K562 (cell line): ENCODE data around the gene C18orf32. TPM values are rescaled to one million over a fixed set of nuclear protein-coding genes. Genes with fewer than 3 reads are reported as not detected.

Source experiments
- ATAC-seq: fragments of 200-7000 bp; cut with Tn5 transposase; 3 replicates; pipeline ENCODE4 v1.9.1; 2020; ENCODE audit warnings: moderate library complexity
- BruUV-seq: library from RNA; stranded (reverse); fragments of 400-500 nt; replicated peaks from 2 replicates; lab custom pipeline; 2021; lab: Mats Ljungman, UMichigan
- CTCF ChIA-PET: fragments of 300-600 bp; formaldehyde crosslinking; extraction: SDS; loops from one replicate; lab custom pipeline; 2021; ENCODE audit warnings: low intra/inter-chr PET ratio; lab: Yijun Ruan, JAX
- POLR2A ChIA-PET: fragments of 300-600, 350-650 bp; sonication (Branson Sonifier 250); formaldehyde crosslinking; extraction: SDS; loops from one replicate; lab custom pipeline; 2021; ENCODE audit warnings: antibody characterized with exemption, inconsistent platforms; lab: Yijun Ruan, JAX
- DNase-seq, 4 experiments: peaks; one replicate each; pipeline versions ENCODE4 v3.0.0 to v3.0.0-alpha.2; 2011 to 2018; ENCODE audit warnings: low spot score in 3 of 4, mixed read lengths in 3 of 4; ENCODE audit errors: extremely low read depth in 1 of 4
- FAIRE-seq: peaks from 2 replicates; lab custom pipeline; 2011; peaks lifted over from hg19 to GRCh38; lab: Jason Lieb, UNC
- H2AFZ ChIP-seq: 2 replicates; pipeline ENCODE4 v1.6.0; 2011; ENCODE audit warnings: low read depth, low read length, control low read depth, inconsistent platforms
- H3K27ac ChIP-seq: fragments of 200-600 bp; 3 replicates; pipeline ENCODE4 v1.8.0; 2011; ENCODE audit warnings: low read depth, mild to moderate bottlenecking, control low read depth, inconsistent platforms, low read length, moderate library complexity, mixed read lengths; ENCODE audit errors: extremely low read depth
- H3K27me3 ChIP-seq, 2 experiments: fragments of 300-600 bp in 1 of 2; 2 replicates in 1 of 2; 3 replicates in 1 of 2; pipeline versions ENCODE4 v1.6.0 to v1.8.0; 2011; ENCODE audit warnings: inconsistent platforms in 2 of 2, low read length in 2 of 2, mild to moderate bottlenecking in 1 of 2, mixed read lengths in 1 of 2, moderate library complexity in 1 of 2; ENCODE audit not compliant: control insufficient read depth in 2 of 2, insufficient read depth in 2 of 2
- H3K36me3 ChIP-seq: fragments of 300-600 bp; 3 replicates; pipeline ENCODE4 v1.8.0; 2011; ENCODE audit warnings: mild to moderate bottlenecking, low read length, inconsistent platforms; ENCODE audit not compliant: control insufficient read depth, insufficient read depth
- H3K4me1 ChIP-seq, 2 experiments: fragments of 200-600 bp in 1 of 2; replicated peaks in 1 of 2; 2 replicates in 1 of 2; 3 replicates in 1 of 2; pipeline versions ENCODE4 v1.5.1 to v1.8.0; 2011; ENCODE audit warnings: inconsistent platforms in 2 of 2, low read length in 2 of 2, mild to moderate bottlenecking in 1 of 2, mixed read lengths in 1 of 2, moderate library complexity in 1 of 2; ENCODE audit not compliant: control insufficient read depth in 2 of 2, insufficient read depth in 2 of 2
- H3K4me2 ChIP-seq: 2 replicates; pipeline ENCODE4 v1.6.1; 2011; ENCODE audit warnings: low read length, control low read depth, inconsistent platforms, mixed read lengths; ENCODE audit not compliant: insufficient read depth
- H3K4me3 ChIP-seq: fragments of 200-600 bp; sonication (generic), shearing (Covaris generic); 2 replicates; pipeline ENCODE4 v1.5.1; 2016; ENCODE audit warnings: control low read depth, inconsistent platforms
- H3K79me2 ChIP-seq: fragments of 200-600 bp; 3 replicates; pipeline ENCODE4 v1.8.0; 2011; ENCODE audit warnings: low read length, inconsistent platforms; ENCODE audit not compliant: control insufficient read depth, insufficient read depth
- H3K9ac ChIP-seq, 2 experiments: 2 replicates each; pipeline versions ENCODE4 v1.6.0 to v1.6.1; 2011; ENCODE audit warnings: low read depth in 2 of 2, low read length in 2 of 2, control low read depth in 1 of 2, inconsistent platforms in 1 of 2, mild to moderate bottlenecking in 1 of 2, mixed read lengths in 1 of 2; ENCODE audit not compliant: insufficient read depth in 1 of 2
- H3K9me1 ChIP-seq: one replicate; pipeline ENCODE4 v1.6.0; 2011; ENCODE audit warnings: inconsistent platforms, mild to moderate bottlenecking, low read length, moderate library complexity; ENCODE audit not compliant: control insufficient read depth, insufficient read depth
- H3K9me3 ChIP-seq: replicated peaks from 2 replicates; pipeline ENCODE4 v1.5.1; 2011; ENCODE audit warnings: low read depth, low read length, inconsistent platforms; ENCODE audit not compliant: control insufficient read depth, insufficient read depth
- H4K20me1 ChIP-seq: replicated peaks from 2 replicates; pipeline ENCODE4 v1.6.1; 2011; ENCODE audit warnings: low read length, inconsistent platforms, mixed read lengths; ENCODE audit not compliant: control insufficient read depth, insufficient read depth
- ATF3 ChIP-seq, 2 experiments: fragments of 450-650 bp in 1 of 2; sonication (generic) in 1 of 2; formaldehyde crosslinking in 1 of 2; IDR thresholded peaks in 1 of 2; conservative IDR thresholded peaks in 1 of 2; 2 replicates each; pipeline versions ENCODE4 v1.6.1 to v1.8.1; 2016 to 2023; ENCODE audit warnings: mild to moderate bottlenecking in 2 of 2, moderate library complexity in 2 of 2, inconsistent platforms in 1 of 2, missing genetic modification reagents in 1 of 2
- ATF7 ChIP-seq: fragments of 450-650 bp; IDR thresholded peaks from 2 replicates; pipeline ENCODE4 v1.7.1; 2014; ENCODE audit warnings: mild to moderate bottlenecking, moderate library complexity
- CEBPG ChIP-seq, 3 experiments: fragments of 200-800 bp in 1 of 3; sonication (Bioruptor generic) in 1 of 3; sonication (generic) in 1 of 3; formaldehyde crosslinking in 1 of 3; IDR thresholded peaks in 2 of 3; conservative IDR thresholded peaks in 1 of 3; 2 replicates each; pipeline versions ENCODE4 v1.6.1 to v1.8.0; 2016 to 2022; ENCODE audit warnings: missing compliant biosample characterization in 2 of 3, missing genetic modification characterization in 2 of 3, mild to moderate bottlenecking in 1 of 3, missing genetic modification reagents in 1 of 3
- FOS ChIP-seq: IDR thresholded peaks from 3 replicates; pipeline ENCODE4 v1.6.1; 2011; ENCODE audit not compliant: insufficient read length; ENCODE audit errors: extremely low read depth
- PTRF ChIP-seq: fragments of 450-650 bp; IDR thresholded peaks from 2 replicates; pipeline ENCODE4 v1.6.1; 2016; ENCODE audit warnings: mild to moderate bottlenecking, missing genetic modification characterization, missing compliant biosample characterization
- RB1 ChIP-seq: fragments of 450-650 bp; IDR thresholded peaks from 2 replicates; pipeline ENCODE4 v1.6.1; 2017; ENCODE audit warnings: low read depth, mild to moderate bottlenecking
- RBM25 ChIP-seq: fragments of 200-400 bp; formaldehyde crosslinking; IDR thresholded peaks from 2 replicates; pipeline ENCODE4 v1.6.1; 2018; ENCODE audit warnings: low read length, low read depth, moderate library complexity; ENCODE audit not compliant: severe bottlenecking
- ZNF134 ChIP-seq: fragments of 250-450 bp; sonication (Bioruptor Pico); conservative IDR thresholded peaks from 2 replicates; pipeline ENCODE4 v1.4.0; 2020
- ZNF584 ChIP-seq: fragments of 200-800 bp; sonication (Bioruptor generic); IDR thresholded peaks from 2 replicates; pipeline ENCODE4 v1.6.1; 2016; ENCODE audit warnings: low read depth, mild to moderate bottlenecking, missing genetic modification characterization, missing compliant biosample characterization
- ZSCAN32 ChIP-seq: fragments of 450-650 bp; formaldehyde crosslinking; IDR thresholded peaks from 2 replicates; pipeline ENCODE4 v1.4.0; 2020; ENCODE audit warnings: mild to moderate bottlenecking, moderate library complexity
- WGBS: fragments of 100-300 bp; shearing (Covaris generic); methylation state at CpG from one replicate; pipeline ENCODE4 v1.1.6; 2016; ENCODE audit warnings: low coverage, mixed read lengths; ENCODE audit not compliant: insufficient coverage; ENCODE audit errors: missing lambda C conversion rate; 5-methylcytosine and 5-hydroxymethylcytosine counted together
- in situ Hi-C: fragments of 300-500 bp; cut with MboI; formaldehyde crosslinking; loops from 4 replicates; pipeline ENCODE4 v1.15.0; 2018; ENCODE audit warnings: inconsistent platforms, mixed read lengths
- intact Hi-C: fragments of 100-400 bp; cut with micrococcal nuclease; formaldehyde crosslinking; loops from 2 replicates; pipeline ENCODE4 v1.14.2; 2022
- polyA plus RNA-seq, 8 experiments: library from polyadenylated mRNA; depleted of rRNA in 4 of 8; stranded (reverse) in 5 of 8; unstranded in 3 of 8; fragments of >200 nt; fragmentation: Nextera tagmentation in 2 of 8; fragmentation: Illumina TruSeq in 1 of 8; extraction: Ambion mirVana in 2 of 8; extraction: Trizol in 1 of 8; gene quantifications; 2 replicates each; pipeline versions ENCODE4 v1.2.1 to v1.2.3, GENCODE V29; 2011 to 2014; ENCODE audit warnings: inconsistent platforms in 1 of 8, missing spikeins in 1 of 8
- total RNA-seq, 7 experiments: library from RNA; depleted of rRNA in 6 of 7; stranded (reverse); fragments of >200 nt in 6 of 7; fragmentation: Illumina TruSeq in 2 of 7; extraction: Trizol in 2 of 7; gene quantifications; 2 replicates each; pipeline versions ENCODE4 v1.2.1 to v1.2.3, GENCODE V29; 2011 to 2021; ENCODE audit warnings: low replicate concordance in 1 of 7

Gene C18orf32
- total and polyA plus RNA-seq, 9 of the 15 experiments (the other 6 are each of a cell fraction or from before 2014, with no cell fraction given) = 8.5 to 35.0 (median 20.4) TPM

GRCh38 chr18:49519101-49519971, 32.3 kb upstream of the C18orf32 start (continued):
- TF ChIP-seq ATF3 (IDR thresholded peaks at IDR 0.05) (peak; percentile 70; the same call in 1 of the 2 replicates), ATF3 (CRISPR knock-in tag; conservative IDR thresholded peaks at IDR 0.05) (no peak), CEBPG (CRISPR knock-in tag; IDR thresholded peaks at IDR 0.05) (peak; percentile 88), CEBPG (tag; conservative IDR thresholded peaks at IDR 0.05 in 1 of 2, IDR thresholded peaks at IDR 0.05 in 1 of 2) (peak in 1 of 2 experiments; percentile 80; a peak in 2 of 4 replicates), ATF7 (0 out of 2 replicates have a peak, but pooled peaks have one; percentile 23), PTRF (no peak), ZNF584 (CRISPR knock-in tag) (0 out of 2 replicates have a peak, but pooled peaks have one; percentile 27)

GRCh38 chr18:49517483-49517882, 30.4 kb upstream of the C18orf32 start:
- no peaks in the 10 kb centered on the region for H4K20me1 ChIP-seq
- ATAC-seq = no peak
- TF ChIP-seq ZSCAN32 (CRISPR knock-in tag) (no peak), FOS (no peak), RBM25 (peak; percentile 20), ZNF134 (peak; percentile 89), RB1 (no peak)
- TF ChIP-seq, all 486 proteins: peak for 2
- H3K9me3 ChIP-seq = no peaks in the 10 kb centered on the region
- H3K79me2 ChIP-seq = no peaks in the 10 kb centered on the region
- intact Hi-C loops = no loop called here
- BruUV-seq = no TSS peak
- DNase-seq (no peak), FAIRE-seq (no peak)
- no peak overlapping the region for H3K27ac ChIP-seq
- H3K4me1 ChIP-seq = peaks cover 3 to 19% of the 10 kb centered on the region in 2 experiments; a peak in 4 of 5 replicates
- H3K36me3 ChIP-seq = no peaks in the 10 kb centered on the region
- no peak overlapping the region for H3K4me2 ChIP-seq
- no peaks in the 10 kb centered on the region for H3K9me1 ChIP-seq
- WGBS = 25% methylated on average over 1 of the region's 2 CpGs
- ChIA-PET POLR2A (interaction anchor here (0.7 kb wide), 1 partner anchor 41 kb away, joined by 4 read pairs; no protein-coding TSS in a partner anchor), CTCF (no interaction called here)
- no peak overlapping the region for H2AFZ ChIP-seq
- in situ Hi-C loops = no loop called here
- no peak overlapping the region for H3K9ac ChIP-seq
- H3K4me3 ChIP-seq = no peak overlapping the region
- no peaks in the 10 kb centered on the region for H3K27me3 ChIP-seq
